GM13977 (cell line): Measurements from ENCODE around the gene MARCHF2.

Experiments
- DNase-seq: peaks from one replicate; pipeline ENCODE4 v3.0.0; 2012; ENCODE audit warnings: low spot score
- in situ Hi-C: fragments of 300-500 bp; cut with MboI; formaldehyde crosslinking; loops from one replicate; pipeline ENCODE4 v1.12.0; 2022; ENCODE audit warnings: low sequenced_read_pairs, low pct_unique_long_range_greater_than_20kb, mixed read lengths, inconsistent platforms; ENCODE audit not compliant: unreplicated experiment
- TF ChIP-seq, protein P1 (sequence below): IDR thresholded peaks from 2 replicates; pipeline ENCODE4 v1.5.1; 2012; ENCODE audit warnings: mild to moderate bottlenecking, control low read depth; ENCODE audit not compliant: insufficient read depth; ENCODE audit errors: extremely low read depth, missing control alignments

The MARCHF2 gene

DNA sequence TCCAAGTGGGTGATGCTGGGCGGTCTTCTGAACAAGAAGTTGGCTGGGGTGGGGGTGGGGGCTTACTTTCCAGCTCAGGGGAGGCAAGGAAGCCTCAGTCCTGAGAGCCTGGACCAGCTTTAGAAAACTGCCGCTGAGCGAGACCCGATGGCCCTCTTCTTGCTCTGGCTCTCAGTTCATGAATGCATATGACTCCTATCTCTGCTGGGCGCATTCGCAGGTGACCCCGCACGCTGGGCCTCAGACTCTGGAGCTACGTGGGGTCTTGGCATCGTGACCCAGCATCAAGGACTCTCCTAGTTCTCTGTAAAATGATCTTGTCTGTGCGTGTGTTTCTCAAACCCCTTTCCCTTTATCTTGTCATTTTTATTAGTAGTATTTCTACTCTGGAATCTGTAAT lies 69.6 kb downstream of the MARCHF2 start:
- DNase-seq = no peak
- in situ Hi-C loops = no loop called here
- TF ChIP-seq, protein P1, sequence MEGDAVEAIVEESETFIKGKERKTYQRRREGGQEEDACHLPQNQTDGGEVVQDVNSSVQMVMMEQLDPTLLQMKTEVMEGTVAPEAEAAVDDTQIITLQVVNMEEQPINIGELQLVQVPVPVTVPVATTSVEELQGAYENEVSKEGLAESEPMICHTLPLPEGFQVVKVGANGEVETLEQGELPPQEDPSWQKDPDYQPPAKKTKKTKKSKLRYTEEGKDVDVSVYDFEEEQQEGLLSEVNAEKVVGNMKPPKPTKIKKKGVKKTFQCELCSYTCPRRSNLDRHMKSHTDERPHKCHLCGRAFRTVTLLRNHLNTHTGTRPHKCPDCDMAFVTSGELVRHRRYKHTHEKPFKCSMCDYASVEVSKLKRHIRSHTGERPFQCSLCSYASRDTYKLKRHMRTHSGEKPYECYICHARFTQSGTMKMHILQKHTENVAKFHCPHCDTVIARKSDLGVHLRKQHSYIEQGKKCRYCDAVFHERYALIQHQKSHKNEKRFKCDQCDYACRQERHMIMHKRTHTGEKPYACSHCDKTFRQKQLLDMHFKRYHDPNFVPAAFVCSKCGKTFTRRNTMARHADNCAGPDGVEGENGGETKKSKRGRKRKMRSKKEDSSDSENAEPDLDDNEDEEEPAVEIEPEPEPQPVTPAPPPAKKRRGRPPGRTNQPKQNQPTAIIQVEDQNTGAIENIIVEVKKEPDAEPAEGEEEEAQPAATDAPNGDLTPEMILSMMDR = no peak

DNA sequence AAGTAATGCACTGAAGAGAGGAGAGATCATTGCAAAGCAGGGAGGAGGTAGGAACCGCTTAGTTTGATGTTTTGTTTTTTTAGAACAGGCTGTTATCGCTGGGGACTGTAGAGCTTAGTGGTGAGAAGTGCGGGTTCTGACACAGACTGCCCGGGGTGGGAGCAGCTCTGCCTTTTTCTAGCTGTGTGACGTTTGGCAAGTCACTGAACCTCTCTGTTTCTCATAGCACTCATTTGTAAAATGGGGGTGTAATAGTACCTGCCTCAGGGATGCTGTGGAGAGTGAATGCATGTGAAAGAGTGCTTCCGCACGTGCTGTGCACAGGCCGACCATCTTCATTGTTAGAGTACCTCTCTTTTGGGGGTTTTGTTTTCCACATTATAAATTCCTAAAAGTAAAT lies 70.1 kb downstream of the MARCHF2 start:
- no peak for DNase-seq
- in situ Hi-C loops = no loop called here
- TF ChIP-seq, protein P1 = no peak

DNA sequence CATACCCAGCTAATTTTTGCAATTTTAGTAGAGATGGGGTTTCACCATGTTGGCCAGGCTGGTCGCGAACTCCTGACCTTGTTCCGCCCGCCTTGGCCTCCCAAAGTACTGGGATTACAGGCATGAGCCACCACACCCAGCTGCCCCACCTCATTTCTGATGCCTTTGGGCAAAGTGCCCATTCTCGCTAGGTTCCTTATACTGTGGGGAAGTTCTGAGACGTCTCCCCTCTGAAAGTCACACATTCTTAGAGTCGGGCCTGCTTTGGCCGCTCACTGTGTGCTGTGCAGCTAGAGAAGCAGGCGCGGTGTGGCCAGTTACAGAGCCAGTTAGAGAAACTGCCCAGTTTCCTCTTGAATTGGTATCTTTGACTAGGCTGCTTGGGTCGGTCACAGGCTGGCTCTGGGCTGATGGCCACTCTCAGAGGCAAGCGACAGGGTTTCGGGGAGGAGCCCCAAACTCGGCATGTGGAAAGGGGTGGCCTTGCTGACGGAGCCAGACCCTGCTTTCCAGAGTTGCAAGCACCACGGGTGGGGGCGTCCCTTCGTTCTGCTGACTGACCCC lies 71.3 kb downstream of the MARCHF2 start:
- TF ChIP-seq, protein P1 = no peak
- no peak for DNase-seq
- in situ Hi-C loops = no loop called here

DNA sequence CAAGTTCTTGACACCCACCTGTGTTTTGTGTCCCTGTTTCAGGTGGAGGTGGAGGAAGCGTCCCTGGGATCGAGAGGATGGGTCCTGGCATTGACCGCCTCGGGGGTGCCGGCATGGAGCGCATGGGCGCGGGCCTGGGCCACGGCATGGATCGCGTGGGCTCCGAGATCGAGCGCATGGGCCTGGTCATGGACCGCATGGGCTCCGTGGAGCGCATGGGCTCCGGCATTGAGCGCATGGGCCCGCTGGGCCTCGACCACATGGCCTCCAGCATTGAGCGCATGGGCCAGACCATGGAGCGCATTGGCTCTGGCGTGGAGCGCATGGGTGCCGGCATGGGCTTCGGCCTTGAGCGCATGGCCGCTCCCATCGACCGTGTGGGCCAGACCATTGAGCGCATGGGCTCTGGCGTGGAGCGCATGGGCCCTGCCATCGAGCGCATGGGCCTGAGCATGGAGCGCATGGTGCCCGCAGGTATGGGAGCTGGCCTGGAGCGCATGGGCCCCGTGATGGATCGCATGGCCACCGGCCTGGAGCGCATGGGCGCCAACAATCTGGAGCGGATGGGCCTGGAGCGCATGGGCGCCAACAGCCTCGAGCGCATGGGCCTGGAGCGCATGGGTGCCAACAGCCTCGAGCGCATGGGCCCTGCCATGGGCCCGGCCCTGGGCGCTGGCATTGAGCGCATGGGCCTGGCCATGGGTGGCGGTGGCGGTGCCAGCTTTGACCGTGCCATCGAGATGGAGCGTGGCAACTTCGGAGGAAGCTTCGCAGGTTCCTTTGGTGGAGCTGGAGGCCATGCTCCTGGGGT lies 72.7 kb downstream of the MARCHF2 start:
- no peak for DNase-seq
- in situ Hi-C loops = no loop called here
- TF ChIP-seq, protein P1 = no peak

DNA sequence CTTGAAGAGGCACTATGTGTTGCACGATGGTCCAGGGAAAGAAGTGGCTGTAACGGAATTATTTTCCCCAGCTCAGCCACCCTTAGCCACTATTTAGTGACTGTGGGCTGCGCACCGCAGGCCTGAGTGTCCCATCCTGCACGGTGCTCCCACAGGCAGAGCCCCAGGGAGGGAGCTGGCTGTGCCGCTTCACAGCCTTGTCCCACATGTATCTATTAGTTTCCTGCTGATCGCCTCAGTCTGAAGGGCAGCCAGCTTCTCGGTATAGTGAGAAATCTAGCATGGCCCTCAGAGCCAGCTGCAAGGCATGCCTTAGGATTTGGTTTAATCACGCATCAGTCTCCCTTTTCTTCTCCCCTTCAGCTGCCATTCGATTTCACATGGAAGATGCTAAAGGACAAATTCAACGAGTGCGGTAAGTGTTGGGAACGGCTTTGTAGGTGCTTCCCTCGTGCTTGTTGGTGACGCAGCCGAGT lies 73.6 kb downstream of the MARCHF2 start:
- DNase-seq = no peak
- in situ Hi-C loops = no loop called here
- TF ChIP-seq, protein P1 = no peak

DNA sequence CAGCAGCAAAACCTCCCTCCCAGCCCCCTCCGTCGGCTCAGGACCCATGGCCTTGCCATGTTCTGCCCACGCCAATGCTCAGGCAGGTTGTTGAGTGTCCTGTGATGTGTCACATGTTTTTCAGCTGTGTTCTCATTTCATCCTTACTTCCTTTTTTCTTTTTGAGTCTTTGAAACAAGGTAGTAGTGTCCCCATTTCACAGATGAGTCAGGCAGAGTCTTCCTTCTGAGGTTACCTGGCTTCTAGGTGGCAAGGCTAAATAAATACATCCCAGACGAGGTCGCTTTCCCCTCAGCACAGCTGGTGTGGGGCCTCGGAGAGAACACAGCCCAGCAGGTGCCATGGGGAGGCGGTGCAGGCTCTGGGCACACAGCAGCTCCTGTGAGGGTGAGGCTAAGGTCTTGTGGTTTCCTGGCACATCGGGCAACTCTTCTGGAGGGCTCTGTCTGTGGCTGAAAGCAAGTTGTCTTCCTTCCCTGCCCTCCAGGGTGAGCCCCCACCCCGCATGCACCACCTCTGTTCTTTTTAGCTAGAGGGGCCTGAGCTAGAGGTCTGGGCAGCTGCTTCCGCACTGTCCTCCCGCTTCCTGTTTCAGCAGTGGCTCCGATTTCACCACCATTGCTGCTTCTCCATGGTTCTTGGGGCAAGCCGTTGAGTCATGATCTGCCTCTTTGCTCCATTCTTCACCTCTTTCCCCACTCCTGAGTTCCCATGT lies 74.2 kb downstream of the MARCHF2 start:
- in situ Hi-C loops = no loop called here
- TF ChIP-seq, protein P1 = no peak
- DNase-seq = no peak
